Measurements from ENCODE around the gene ENO4. TPM values are rescaled to one million over a fixed set of nuclear protein-coding genes. Genes with fewer than 3 reads are reported as not detected.

Gene ENO4
- total RNA-seq, 4 donors from 2014 or later, result 0.20 to 0.67 (median 0.58) TPM; not detected in 1

DNA sequence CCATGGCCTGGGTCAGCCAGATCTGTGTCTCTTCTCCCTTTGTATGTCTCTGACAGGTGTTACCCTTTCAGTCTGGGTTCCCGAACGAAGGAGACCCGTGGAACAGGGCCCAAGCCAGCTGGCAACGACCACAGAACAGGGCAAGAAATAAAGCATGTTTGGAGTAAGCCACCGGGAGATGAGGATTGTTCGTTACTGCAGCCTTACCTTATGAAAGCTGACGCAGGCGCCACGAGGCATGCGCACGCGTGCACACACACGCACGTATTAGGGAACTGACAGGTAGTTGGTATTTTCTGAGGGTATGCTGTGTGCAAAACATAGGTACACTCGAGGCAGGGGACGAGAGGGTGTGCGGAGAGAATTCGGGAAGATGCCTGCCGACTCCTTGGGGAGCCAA lies 46.4 kb upstream of the ENO4 start:
- Histone ChIP-seq H3K4me1 (no peaks in the 10 kb centered on the region), H3K27me3 (peaks cover 45% of the 10 kb centered on the region), H3K9me3 (no peaks in the 10 kb centered on the region), H3K27ac (no peak overlapping the region), H3K4me3 (no peak overlapping the region), H3K36me3 (no peaks in the 10 kb centered on the region)
- ATAC-seq, result no peak
- TF ChIP-seq POLR2AphosphoS5 (IDR thresholded peaks at IDR 0.05) (no peak), POLR2A (IDR thresholded peaks at IDR 0.05) (no peak), EP300 (IDR thresholded peaks at IDR 0.05) (no peak)
- TF ChIP-seq, protein P1, sequence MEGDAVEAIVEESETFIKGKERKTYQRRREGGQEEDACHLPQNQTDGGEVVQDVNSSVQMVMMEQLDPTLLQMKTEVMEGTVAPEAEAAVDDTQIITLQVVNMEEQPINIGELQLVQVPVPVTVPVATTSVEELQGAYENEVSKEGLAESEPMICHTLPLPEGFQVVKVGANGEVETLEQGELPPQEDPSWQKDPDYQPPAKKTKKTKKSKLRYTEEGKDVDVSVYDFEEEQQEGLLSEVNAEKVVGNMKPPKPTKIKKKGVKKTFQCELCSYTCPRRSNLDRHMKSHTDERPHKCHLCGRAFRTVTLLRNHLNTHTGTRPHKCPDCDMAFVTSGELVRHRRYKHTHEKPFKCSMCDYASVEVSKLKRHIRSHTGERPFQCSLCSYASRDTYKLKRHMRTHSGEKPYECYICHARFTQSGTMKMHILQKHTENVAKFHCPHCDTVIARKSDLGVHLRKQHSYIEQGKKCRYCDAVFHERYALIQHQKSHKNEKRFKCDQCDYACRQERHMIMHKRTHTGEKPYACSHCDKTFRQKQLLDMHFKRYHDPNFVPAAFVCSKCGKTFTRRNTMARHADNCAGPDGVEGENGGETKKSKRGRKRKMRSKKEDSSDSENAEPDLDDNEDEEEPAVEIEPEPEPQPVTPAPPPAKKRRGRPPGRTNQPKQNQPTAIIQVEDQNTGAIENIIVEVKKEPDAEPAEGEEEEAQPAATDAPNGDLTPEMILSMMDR (IDR thresholded peaks at IDR 0.05), result no peak
- 88 to 93% methylated on average over 10 to 14 of the region's 19 CpGs for WGBS, 2 donors (ENCODE audit: low coverage in 1 of 2)

DNA sequence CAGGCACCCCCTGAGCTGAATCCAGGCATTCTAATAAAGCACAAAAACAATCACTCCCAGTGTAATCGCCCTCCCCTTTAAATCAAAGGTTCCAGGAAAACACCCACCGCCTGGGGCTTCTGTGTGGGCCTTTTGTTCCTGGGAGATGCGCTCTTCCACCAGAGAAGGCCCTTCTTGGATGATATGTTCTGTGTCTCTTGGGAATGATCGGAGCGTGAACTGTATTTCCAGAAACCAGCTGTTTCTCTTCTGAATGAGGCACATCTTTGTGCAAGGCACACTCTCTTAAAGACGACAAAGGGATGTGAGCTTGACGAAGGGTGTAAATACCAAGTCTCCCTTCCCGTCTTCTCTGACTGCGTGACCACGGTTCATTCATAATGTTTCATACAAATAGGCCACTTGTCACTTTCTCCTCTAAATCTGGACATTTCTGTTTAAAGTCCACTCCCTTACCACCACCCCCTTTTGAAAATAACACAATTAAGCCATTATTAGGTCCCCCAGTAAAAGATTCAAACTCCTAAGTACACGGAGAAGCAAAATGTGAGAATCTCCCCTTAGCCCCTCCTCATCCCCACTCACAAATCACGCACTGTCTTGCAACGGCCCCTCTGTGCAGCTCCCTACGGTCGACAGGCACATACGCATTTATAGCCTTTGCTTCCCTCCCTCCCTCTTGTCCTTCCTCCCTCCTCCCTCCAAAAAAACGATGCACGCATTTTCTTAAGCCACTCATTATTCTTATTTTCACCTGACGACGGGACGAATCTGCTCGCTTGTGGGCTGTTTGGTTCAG lies 45.6 kb upstream of the ENO4 start:
- 42 to 65% methylated on average over 12 to 21 of the region's 22 CpGs for WGBS, 2 donors (ENCODE audit: low coverage in 1 of 2)
- TF ChIP-seq POLR2AphosphoS5 (IDR thresholded peaks at IDR 0.05) (no peak), POLR2A (IDR thresholded peaks at IDR 0.05) (no peak), EP300 (IDR thresholded peaks at IDR 0.05) (no peak)
- TF ChIP-seq, protein P1 (IDR thresholded peaks at IDR 0.05), result no peak

DNA sequence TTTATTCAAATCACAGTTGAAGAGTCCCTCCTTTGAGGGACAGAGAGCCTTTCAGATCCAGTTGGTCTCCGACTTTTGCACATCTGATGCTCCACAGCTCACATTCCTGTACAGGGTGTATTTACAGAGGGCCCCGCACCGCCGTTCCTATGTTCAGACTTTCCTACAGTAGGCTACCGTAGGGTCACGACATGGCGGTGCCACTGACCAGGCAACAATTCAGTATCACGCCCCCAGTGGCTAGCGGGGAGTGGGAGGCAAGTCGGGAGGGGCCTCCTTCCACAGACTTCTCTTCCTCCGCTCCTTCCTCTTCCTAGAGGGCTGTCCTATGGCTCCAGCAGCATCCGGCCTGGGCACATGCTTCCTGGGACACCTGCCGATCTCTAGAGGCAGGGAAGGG lies 40.6 kb upstream of the ENO4 start:
- TF ChIP-seq, protein P1 (IDR thresholded peaks at IDR 0.05), result no peak
- TF ChIP-seq POLR2A (IDR thresholded peaks at IDR 0.05), result no peak
- ATAC-seq, result no peak
- Histone ChIP-seq H3K4me1 (peaks cover 0 to 9% (median 0%) of the 10 kb centered on the region in 3 donors), H3K36me3 (no peaks in the 10 kb centered on the region), H3K27me3 (peaks cover 62% of the 10 kb centered on the region), H3K4me3 (no peak overlapping the region), H3K27ac (no peak overlapping the region), H3K9me3 (no peaks in the 10 kb centered on the region)
- WGBS, 2 donors (ENCODE audit: low coverage in 1 of 2), result 80 to 88% methylated on average over 3 to 10 of the region's 13 CpGs

More for the DNA sequence above, 45.6 kb upstream of the ENO4 start:
- H3K27me3 ChIP-seq, result peaks cover 48% of the 10 kb centered on the region
- H3K27ac ChIP-seq, result no peak overlapping the region
- H3K9me3 ChIP-seq, result no peaks in the 10 kb centered on the region
- no peaks in the 10 kb centered on the region for H3K36me3 ChIP-seq
- no peaks in the 10 kb centered on the region for H3K4me1 ChIP-seq
- no peak overlapping the region for H3K4me3 ChIP-seq
- no peak for ATAC-seq

DNA sequence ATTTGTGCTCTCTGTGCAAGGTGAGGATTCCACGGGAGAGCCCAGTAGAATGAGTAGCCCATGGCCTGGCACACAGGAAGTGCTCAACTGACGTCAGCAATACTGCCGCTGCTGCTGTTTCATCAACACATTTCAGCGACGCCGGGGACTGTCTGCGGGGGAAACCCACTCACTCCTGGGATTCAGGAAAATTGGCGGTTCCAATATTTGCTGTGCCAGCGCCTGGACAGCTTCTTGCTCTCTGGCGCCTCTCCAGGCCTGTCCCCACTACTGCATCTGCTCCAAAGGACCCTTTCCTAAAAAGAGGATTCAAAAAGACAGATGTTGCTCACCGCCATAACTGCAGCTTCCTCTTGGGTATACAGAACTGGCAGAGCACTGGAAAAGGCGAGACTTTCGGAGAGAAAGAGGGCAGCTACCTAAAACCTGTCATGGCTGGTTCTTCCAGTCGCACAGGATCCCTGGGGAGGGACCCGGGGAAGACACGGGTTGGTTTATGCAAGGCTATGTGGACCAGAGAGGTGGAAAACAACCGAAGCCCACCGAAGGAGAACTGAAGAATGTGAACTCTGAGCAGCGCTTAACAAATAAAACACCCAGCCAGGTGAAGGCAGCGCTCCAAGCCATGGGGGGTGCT lies 39.7 kb upstream of the ENO4 start:
- Histone ChIP-seq H3K36me3 (no peaks in the 10 kb centered on the region), H3K27me3 (peaks cover 62% of the 10 kb centered on the region), H3K4me1 (peaks cover 0 to 9% (median 0%) of the 10 kb centered on the region in 3 donors), H3K27ac (no peak overlapping the region), H3K9me3 (no peaks in the 10 kb centered on the region), H3K4me3 (no peak overlapping the region)
- TF ChIP-seq, protein P1 (IDR thresholded peaks at IDR 0.05), result peak in 1 of 4 experiments; percentile 33
- TF ChIP-seq POLR2AphosphoS5 (IDR thresholded peaks at IDR 0.05), result no peak
- ATAC-seq, result no peak
- 31 to 57% methylated on average over 5 to 10 of the region's 20 CpGs for WGBS, 2 donors (ENCODE audit: low coverage in 1 of 2)

DNA sequence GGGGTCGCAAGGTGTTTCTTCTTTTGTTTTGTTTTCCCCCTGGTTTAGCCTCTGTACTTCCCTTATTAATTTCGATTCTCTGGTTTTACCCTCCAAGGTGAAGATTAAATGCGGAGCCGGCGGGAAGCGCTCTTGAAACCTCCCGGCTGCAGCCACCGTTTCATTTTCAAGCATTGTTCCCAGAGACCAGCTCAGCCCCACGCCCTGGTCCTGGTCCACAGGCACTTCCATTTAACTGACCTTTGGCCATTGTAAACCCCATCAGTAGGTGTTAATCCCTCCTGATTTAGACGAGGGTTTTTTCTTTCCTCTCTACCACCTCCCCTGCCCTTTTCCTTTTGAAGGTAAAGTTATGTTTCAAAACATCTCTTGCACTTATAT lies 39.2 kb upstream of the ENO4 start:
- Histone ChIP-seq H3K4me3 (no peak overlapping the region), H3K27me3 (peaks cover 63% of the 10 kb centered on the region), H3K36me3 (no peaks in the 10 kb centered on the region), H3K9me3 (no peaks in the 10 kb centered on the region), H3K4me1 (peaks cover 0 to 9% (median 0%) of the 10 kb centered on the region in 3 donors), H3K27ac (no peak overlapping the region)
- 0 to 30% methylated on average over 1 to 10 of the region's 10 CpGs for WGBS, 2 donors (ENCODE audit: low coverage in 1 of 2)
- ATAC-seq, result no peak
- TF ChIP-seq POLR2A (IDR thresholded peaks at IDR 0.05), result no peak
- TF ChIP-seq POLR2AphosphoS5 (IDR thresholded peaks at IDR 0.05), result no peak
- TF ChIP-seq, protein P1 (IDR thresholded peaks at IDR 0.05), result no peak
- TF ChIP-seq EP300 (IDR thresholded peaks at IDR 0.05), result no peak

All from gastroesophageal sphincter (tissue), 4 donors.